WI38 (cell line): ENCODE data around the gene HECTD1.
"Not testable (repeated sequence)": the region's sequence is repeated elsewhere in the genome, so short reads cannot be mapped to it uniquely, and the experiment has no call there.

Source experiments
- H3K4me3 ChIP-seq: 2 replicates; pipeline ENCODE4 v1.5.1; 2011; ENCODE audit warnings: low read depth, mild to moderate bottlenecking, control low read depth, low read length
- CTCF ChIP-seq: IDR thresholded peaks from 2 replicates; pipeline ENCODE4 v1.5.1; 2012; ENCODE audit warnings: low read depth, mild to moderate bottlenecking, control low read depth, low read length

The HECTD1 gene

GRCh38 chr14:31057701-31058364, 149.8 kb downstream of the HECTD1 start:
- no peak for TF ChIP-seq CTCF
- H3K4me3 ChIP-seq: no peak overlapping the region

GRCh38 chr14:31057035-31057434, 150.6 kb downstream of the HECTD1 start:
- TF ChIP-seq CTCF: no peak
- H3K4me3 ChIP-seq: no peak overlapping the region

GRCh38 chr14:31052905-31053586, 154.5 kb downstream of the HECTD1 start:
- H3K4me3 ChIP-seq: not testable (repeated sequence)

GRCh38 chr14:31051511-31051910, 156.1 kb downstream of the HECTD1 start:
- no peak for TF ChIP-seq CTCF
- H3K4me3 ChIP-seq: no peak overlapping the region

GRCh38 chr14:31051023-31051422, 156.6 kb downstream of the HECTD1 start:
- TF ChIP-seq CTCF: no peak
- H3K4me3 ChIP-seq: no peak overlapping the region
